ENCODE results near the gene DLG1. TPM values are rescaled to one million over a fixed set of nuclear protein-coding genes. Genes with fewer than 3 reads are reported as not detected.

The DLG1 gene
- total RNA-seq, 4 donors from 2014 or later, result 71.4 to 90.4 (median 80.9) TPM

DNA sequence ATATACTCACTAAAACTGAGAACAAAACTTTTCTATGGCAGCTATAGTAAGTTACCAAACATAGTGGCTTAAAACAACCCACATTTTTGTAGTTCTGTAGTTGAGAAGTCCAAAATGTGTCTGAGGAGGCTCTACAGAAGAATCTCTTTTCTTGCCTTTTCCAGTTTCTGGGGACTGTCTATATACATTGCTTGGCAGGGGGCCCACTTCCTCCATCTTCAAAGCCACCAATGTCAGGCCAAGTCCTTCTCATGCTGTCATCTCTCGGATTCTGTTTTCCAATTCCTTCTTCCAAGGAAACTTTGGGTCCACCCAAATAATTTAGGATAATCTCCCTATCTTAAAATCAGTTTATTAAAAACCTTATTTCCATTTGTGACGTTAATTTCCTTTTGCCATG lies 92.7 kb downstream of the DLG1 start:
- TF ChIP-seq POLR2A (IDR thresholded peaks at IDR 0.05), result no peak
- no peak for TF ChIP-seq POLR2AphosphoS5 (IDR thresholded peaks at IDR 0.05)
- no peak for TF ChIP-seq EP300 (IDR thresholded peaks at IDR 0.05)
- TF ChIP-seq, protein P1, sequence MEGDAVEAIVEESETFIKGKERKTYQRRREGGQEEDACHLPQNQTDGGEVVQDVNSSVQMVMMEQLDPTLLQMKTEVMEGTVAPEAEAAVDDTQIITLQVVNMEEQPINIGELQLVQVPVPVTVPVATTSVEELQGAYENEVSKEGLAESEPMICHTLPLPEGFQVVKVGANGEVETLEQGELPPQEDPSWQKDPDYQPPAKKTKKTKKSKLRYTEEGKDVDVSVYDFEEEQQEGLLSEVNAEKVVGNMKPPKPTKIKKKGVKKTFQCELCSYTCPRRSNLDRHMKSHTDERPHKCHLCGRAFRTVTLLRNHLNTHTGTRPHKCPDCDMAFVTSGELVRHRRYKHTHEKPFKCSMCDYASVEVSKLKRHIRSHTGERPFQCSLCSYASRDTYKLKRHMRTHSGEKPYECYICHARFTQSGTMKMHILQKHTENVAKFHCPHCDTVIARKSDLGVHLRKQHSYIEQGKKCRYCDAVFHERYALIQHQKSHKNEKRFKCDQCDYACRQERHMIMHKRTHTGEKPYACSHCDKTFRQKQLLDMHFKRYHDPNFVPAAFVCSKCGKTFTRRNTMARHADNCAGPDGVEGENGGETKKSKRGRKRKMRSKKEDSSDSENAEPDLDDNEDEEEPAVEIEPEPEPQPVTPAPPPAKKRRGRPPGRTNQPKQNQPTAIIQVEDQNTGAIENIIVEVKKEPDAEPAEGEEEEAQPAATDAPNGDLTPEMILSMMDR (IDR thresholded peaks at IDR 0.05), result no peak
- Histone ChIP-seq H3K36me3 (no peaks in the 10 kb centered on the region), H3K4me3 (no peak overlapping the region), H3K4me1 (peaks cover 0 to 33% (median 0%) of the 10 kb centered on the region in 3 donors), H3K27me3 (no peaks in the 10 kb centered on the region), H3K9me3 (no peaks in the 10 kb centered on the region), H3K27ac (no peak overlapping the region)
- 84 to 100% methylated on average over 2 of the region's 2 CpGs for WGBS, 2 donors (ENCODE audit: low coverage in 1 of 2)
- ATAC-seq, result no peak

- no peak for TF ChIP-seq POLR2A (IDR thresholded peaks at IDR 0.05)
- TF ChIP-seq POLR2AphosphoS5 (IDR thresholded peaks at IDR 0.05), result no peak
- no peak for TF ChIP-seq EP300 (IDR thresholded peaks at IDR 0.05)
- TF ChIP-seq, protein P1 (IDR thresholded peaks at IDR 0.05), result no peak
Measured at GRCh38 chr3:197205265-197205664, 93.1 kb downstream of the DLG1 start.

DNA sequence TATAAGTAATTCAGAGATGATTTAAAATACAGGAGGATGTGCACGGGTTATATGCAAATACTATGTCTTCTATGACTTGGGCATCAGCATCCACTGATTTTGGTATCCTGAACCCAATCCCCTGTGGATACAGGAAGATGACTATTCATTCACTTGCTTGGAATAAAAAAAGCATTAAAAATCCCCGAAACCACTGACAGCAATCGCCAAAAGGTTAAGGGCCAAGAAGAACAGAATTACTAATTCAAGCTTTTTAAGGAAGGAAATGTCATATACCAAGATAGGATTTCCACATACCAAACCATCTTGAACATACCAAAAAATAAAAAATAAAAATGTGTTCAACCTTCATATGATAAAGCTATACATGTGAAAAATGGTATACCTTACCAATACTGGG lies 93.7 kb downstream of the DLG1 start:
- Histone ChIP-seq H3K4me1 (peaks cover 0 to 28% (median 0%) of the 10 kb centered on the region in 3 donors), H3K9me3 (no peaks in the 10 kb centered on the region), H3K27ac (no peak overlapping the region), H3K36me3 (no peaks in the 10 kb centered on the region), H3K4me3 (no peak overlapping the region), H3K27me3 (no peaks in the 10 kb centered on the region)
- ATAC-seq, result no peak
- no peak for TF ChIP-seq POLR2AphosphoS5 (IDR thresholded peaks at IDR 0.05)
- TF ChIP-seq, protein P1 (IDR thresholded peaks at IDR 0.05), result no peak
- TF ChIP-seq POLR2A (IDR thresholded peaks at IDR 0.05), result no peak
- no peak for TF ChIP-seq EP300 (IDR thresholded peaks at IDR 0.05)
- 54 to 75% methylated on average over 3 of the region's 3 CpGs for WGBS, 2 donors (ENCODE audit: low coverage in 1 of 2)

More at GRCh38 chr3:197205265-197205664, 93.1 kb downstream of the DLG1 start:
- H3K27ac ChIP-seq, result no peak overlapping the region
- H3K27me3 ChIP-seq, result no peaks in the 10 kb centered on the region
- no peaks in the 10 kb centered on the region for H3K36me3 ChIP-seq
- no peak for ATAC-seq
- peaks cover 0 to 33% (median 0%) of the 10 kb centered on the region in 3 donors for H3K4me1 ChIP-seq
- H3K4me3 ChIP-seq, result no peak overlapping the region
- H3K9me3 ChIP-seq, result no peaks in the 10 kb centered on the region
- 73% methylated on average over 1 of the region's 1 CpG for WGBS, 2 donors (ENCODE audit: low coverage in 1 of 2)

DNA sequence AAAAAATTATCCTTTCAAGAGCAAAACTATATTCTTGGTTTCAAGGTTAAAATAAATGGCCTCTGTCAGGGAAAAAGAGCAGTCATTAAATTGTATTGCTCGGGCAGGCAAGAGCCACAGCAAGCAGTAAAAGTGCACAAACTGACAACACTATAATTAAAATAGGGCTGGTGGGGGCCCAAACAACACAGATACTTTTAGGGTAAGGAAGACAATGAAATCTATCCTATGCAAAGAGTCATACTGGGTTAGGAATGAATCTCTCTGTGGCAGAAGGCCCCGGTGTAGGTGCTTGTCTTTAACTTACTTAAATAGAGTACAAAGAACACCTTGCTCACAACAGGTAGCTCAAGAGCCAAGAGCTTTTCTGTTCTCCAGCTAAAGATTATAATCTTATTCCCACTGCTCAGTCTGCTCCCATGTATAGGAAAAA lies 94.7 kb downstream of the DLG1 start:
- ATAC-seq, result no peak
- H3K4me3 ChIP-seq, result no peak overlapping the region
- no peak for TF ChIP-seq POLR2AphosphoS5 (IDR thresholded peaks at IDR 0.05)
- TF ChIP-seq, protein P1 (IDR thresholded peaks at IDR 0.05), result no peak
- H3K27ac ChIP-seq, result no peak overlapping the region
- WGBS, 2 donors (ENCODE audit: low coverage in 1 of 2), result 80 to 92% methylated on average over 2 of the region's 2 CpGs
- H3K36me3 ChIP-seq, result no peaks in the 10 kb centered on the region
- peaks cover 0 to 23% (median 0%) of the 10 kb centered on the region in 3 donors for H3K4me1 ChIP-seq
- H3K27me3 ChIP-seq, result no peaks in the 10 kb centered on the region
- H3K9me3 ChIP-seq, result no peaks in the 10 kb centered on the region

GRCh38 chr3:197202694-197203093 lies 95.7 kb downstream of the DLG1 start:
- no peak for ATAC-seq
- Histone ChIP-seq H3K4me3 (no peak overlapping the region), H3K9me3 (no peaks in the 10 kb centered on the region), H3K27ac (no peak overlapping the region), H3K36me3 (no peaks in the 10 kb centered on the region), H3K4me1 (peaks cover 0 to 23% (median 0%) of the 10 kb centered on the region in 3 donors), H3K27me3 (no peaks in the 10 kb centered on the region)
- WGBS, 2 donors (ENCODE audit: low coverage in 1 of 2), result 50 to 51% methylated on average over 2 of the region's 2 CpGs
- TF ChIP-seq POLR2AphosphoS5 (IDR thresholded peaks at IDR 0.05) (no peak), POLR2A (IDR thresholded peaks at IDR 0.05) (no peak), EP300 (IDR thresholded peaks at IDR 0.05) (no peak)
- TF ChIP-seq, protein P1 (IDR thresholded peaks at IDR 0.05), result no peak
